Endothelial cell of umbilical vein (primary cell): ENCODE results near the gene KCNJ12. TPM values are rescaled to one million over a fixed set of nuclear protein-coding genes. Genes with fewer than 3 reads are reported as not detected.

Experiments
- BruUV-seq: library from RNA; stranded (reverse); fragments of 400-500 nt; replicated peaks from 2 replicates; lab custom pipeline; 2021; lab: Mats Ljungman, UMichigan
- CTCF ChIA-PET: fragments of 300-600, 350-600 bp; sonication (Branson Sonifier 250); formaldehyde crosslinking; loops from one replicate; lab custom pipeline; 2021; ENCODE audit warnings: antibody characterized with exemption, inconsistent platforms; lab: Charles Lee
- POLR2A ChIA-PET: fragments of 300-600, 350-600 bp; sonication (Branson Sonifier 250); formaldehyde crosslinking; loops from one replicate; lab custom pipeline; 2021; ENCODE audit warnings: antibody characterized with exemption, inconsistent platforms; lab: Charles Lee
- DNase-seq: peaks from one replicate; pipeline ENCODE4 v3.0.0-alpha.2; 2011; ENCODE audit warnings: low read depth, low spot score
- FAIRE-seq: peaks from 2 replicates; lab custom pipeline; 2011; peaks lifted over from hg19 to GRCh38; lab: Jason Lieb, UNC
- H2AFZ ChIP-seq: 2 replicates; pipeline ENCODE4 v1.6.0; 2012; ENCODE audit warnings: low read depth, low read length, control low read depth, inconsistent platforms
- H3K27ac ChIP-seq: 2 replicates; pipeline ENCODE4 v1.5.1; 2011; ENCODE audit warnings: low read depth, mild to moderate bottlenecking, control low read depth, low read length, moderate library complexity; ENCODE audit not compliant: insufficient read depth
- H3K27me3 ChIP-seq, 2 experiments: 2 replicates each; pipeline versions ENCODE4 v1.6.0 to v1.6.1; 2011; ENCODE audit warnings: low read length in 2 of 2, mixed read lengths in 1 of 2; ENCODE audit not compliant: control insufficient read depth in 2 of 2, insufficient read depth in 2 of 2
- H3K36me3 ChIP-seq, 2 experiments: 2 replicates in 1 of 2; 3 replicates in 1 of 2; pipeline ENCODE4 v1.5.1; 2011; ENCODE audit warnings: low read length in 2 of 2, mild to moderate bottlenecking in 1 of 2, moderate library complexity in 1 of 2; ENCODE audit not compliant: control insufficient read depth in 2 of 2, insufficient read depth in 2 of 2; ENCODE audit errors: extremely low read depth in 1 of 2
- H3K4me1 ChIP-seq: 3 replicates; pipeline ENCODE4 v1.5.1; 2011; ENCODE audit warnings: mild to moderate bottlenecking, low read length; ENCODE audit not compliant: control insufficient read depth, insufficient read depth; ENCODE audit errors: extremely low read depth
- H3K4me2 ChIP-seq: 2 replicates; pipeline ENCODE4 v1.6.1; 2011; ENCODE audit warnings: low read length, control low read depth, mixed read lengths; ENCODE audit not compliant: insufficient read depth
- H3K4me3 ChIP-seq, 3 experiments: fragments of 200-600 bp in 1 of 3; sonication (generic), shearing (Covaris generic) in 1 of 3; replicated peaks in 1 of 3; 2 replicates each; pipeline ENCODE4 v1.5.1; 2011 to 2016; ENCODE audit warnings: control low read depth in 3 of 3, low read length in 3 of 3, mild to moderate bottlenecking in 2 of 3, inconsistent platforms in 1 of 3, low read depth in 1 of 3, moderate library complexity in 1 of 3; ENCODE audit not compliant: insufficient read depth in 1 of 3
- H3K79me2 ChIP-seq: 2 replicates; pipeline ENCODE4 v1.6.0; 2012; ENCODE audit warnings: low read length, inconsistent platforms; ENCODE audit not compliant: control insufficient read depth, insufficient read depth
- H3K9ac ChIP-seq: replicated peaks from 2 replicates; pipeline ENCODE3; 2011; ENCODE audit warnings: low read length, control low read depth; ENCODE audit not compliant: insufficient read depth; ENCODE audit errors: extremely low read depth
- H3K9me1 ChIP-seq: replicated peaks from 3 replicates; pipeline ENCODE4 v1.6.0; 2011; ENCODE audit warnings: mild to moderate bottlenecking, low read length; ENCODE audit not compliant: control insufficient read depth, insufficient read depth; ENCODE audit errors: extremely low read depth
- H3K9me3 ChIP-seq: replicated peaks from 2 replicates; pipeline ENCODE4 v1.5.1; 2012; ENCODE audit warnings: low read length, inconsistent platforms; ENCODE audit not compliant: control insufficient read depth, insufficient read depth
- H4K20me1 ChIP-seq: replicated peaks from 2 replicates; pipeline ENCODE3; 2011; ENCODE audit warnings: mild to moderate bottlenecking, low read length; ENCODE audit not compliant: control insufficient read depth, insufficient read depth; ENCODE audit errors: extremely low read depth
- CTCF ChIP-seq, 2 donors: IDR thresholded peaks; 1 replicate in 1 of 2; 2 replicates in 1 of 2; pipeline ENCODE4 v1.5.1; 2011; ENCODE audit warnings: low read length in 2 of 2, mild to moderate bottlenecking in 2 of 2, moderate library complexity in 2 of 2, control low read depth in 1 of 2, inconsistent platforms in 1 of 2, low read depth in 1 of 2; ENCODE audit not compliant: insufficient read depth in 1 of 2; ENCODE audit errors: extremely low read depth in 1 of 2
- EZH2 ChIP-seq: IDR thresholded peaks from 2 replicates; pipeline ENCODE4 v1.6.1; 2012; ENCODE audit warnings: borderline replicate concordance, low read depth, mild to moderate bottlenecking, moderate library complexity, low read length, inconsistent platforms; ENCODE audit not compliant: severe bottlenecking
- FOS ChIP-seq: IDR thresholded peaks from 2 replicates; pipeline ENCODE4 v1.6.1; 2011; ENCODE audit warnings: mild to moderate bottlenecking, low read length, moderate library complexity, borderline replicate concordance; ENCODE audit not compliant: insufficient read depth
- JUN ChIP-seq: IDR thresholded peaks from 2 replicates; pipeline ENCODE4 v1.6.1; 2011; ENCODE audit warnings: borderline replicate concordance, low read depth; ENCODE audit not compliant: insufficient read length, insufficient read depth
- MAX ChIP-seq: IDR thresholded peaks from 2 replicates; pipeline ENCODE4 v1.6.1; 2011; ENCODE audit not compliant: insufficient read depth, insufficient read length
- MYC ChIP-seq: IDR thresholded peaks from one replicate; pipeline ENCODE4 v1.6.1; 2011; ENCODE audit warnings: mild to moderate bottlenecking, low read depth, low read length
- POLR2A ChIP-seq: IDR thresholded peaks from 2 replicates; pipeline ENCODE4 v1.6.1; 2012; ENCODE audit warnings: low read depth, mild to moderate bottlenecking, control low read depth, low read length
- POLR2AphosphoS5 ChIP-seq: IDR thresholded peaks from 2 replicates; pipeline ENCODE4 v1.6.1; 2012; ENCODE audit warnings: low read depth, mild to moderate bottlenecking, control low read depth, low read length, moderate library complexity; ENCODE audit not compliant: insufficient read depth
- dilution Hi-C: fragments of 300-500 bp; cut with MboI; formaldehyde crosslinking; loops from one replicate; pipeline ENCODE4 v1.15.0; 2019; ENCODE audit warnings: low sequenced_read_pairs; ENCODE audit not compliant: extremely low pct_ligation_motif_present
- intact Hi-C: fragments of 100-400 bp; cut with micrococcal nuclease; formaldehyde crosslinking; loops from one replicate; pipeline ENCODE4 v1.10.0; 2022
- polyA plus RNA-seq, 4 experiments: library from polyadenylated mRNA; depleted of rRNA in 3 of 4; stranded (reverse) in 3 of 4; unstranded in 1 of 4; fragments of >200 nt; gene quantifications; 2 replicates each; pipeline versions ENCODE4 v1.2.1 to v1.2.3, GENCODE V29; 2011 to 2012; ENCODE audit warnings: missing spikeins in 1 of 4
- total RNA-seq: library from RNA; stranded (reverse); gene quantifications from 2 replicates; pipeline ENCODE4 v1.2.3, GENCODE V29; 2021

Gene KCNJ12
- total and polyA plus RNA-seq, 2 donors (not counting 3 experiments of a cell fraction or from before 2014, with no cell fraction given) = 0.19 to 0.44 TPM

DNA sequence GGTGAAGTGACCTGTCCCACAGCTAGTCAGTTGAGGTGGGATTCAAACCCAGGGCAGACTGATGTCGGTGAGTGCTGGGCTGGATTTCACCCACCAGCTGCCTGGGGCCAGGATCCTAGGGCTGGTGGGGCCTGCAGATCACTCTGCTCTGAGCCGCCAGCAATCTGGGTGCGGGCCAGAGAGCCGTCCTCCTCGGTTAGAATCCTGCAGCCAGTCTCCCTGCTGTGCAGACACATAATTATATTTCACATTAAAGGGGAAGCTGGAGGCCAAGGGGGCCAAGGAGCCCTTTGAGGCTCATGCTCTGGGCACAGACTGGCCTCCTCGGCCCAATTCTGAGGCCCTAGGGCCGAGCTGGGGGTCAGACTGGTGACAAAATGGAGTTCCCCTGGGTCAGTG, 996 bp upstream of the KCNJ12 start:
- dilution Hi-C loops (no loop called here), intact Hi-C loops (loop anchor here (5.0 kb wide), 1 partner anchor 137 kb away; no protein-coding TSS in a partner anchor)
- Histone ChIP-seq H3K4me2 (no peak overlapping the region), H3K4me1 (peaks cover 6% of the 10 kb centered on the region), H3K9me3 (no peaks in the 10 kb centered on the region), H3K4me3 (no peak overlapping the region), H3K27ac (no peak overlapping the region), H3K36me3 (no peaks in the 10 kb centered on the region), H3K27me3 (peaks cover 6% of the 10 kb centered on the region in 2 experiments), H3K79me2 (no peaks in the 10 kb centered on the region), H3K9ac (no peak overlapping the region), H3K9me1 (no peaks in the 10 kb centered on the region), H4K20me1 (no peaks in the 10 kb centered on the region), H2AFZ (no peak overlapping the region)
- DNase-seq (no peak), FAIRE-seq (no peak)
- no TSS peak for BruUV-seq
- TF ChIP-seq POLR2A (no peak), CTCF (IDR thresholded peaks at IDR 0.05; ENCODE audit: extremely low read depth in 1 of 2, insufficient read depth in 1 of 2, low read depth in 1 of 2, low read length in 2 of 2) (no peak), JUN (no peak), POLR2AphosphoS5 (no peak), EZH2 (no peak), MAX (no peak), FOS (no peak), MYC (no peak)
- ChIA-PET POLR2A (no interaction called here), CTCF (interaction anchor here (1.6 kb wide), 1 partner anchor 246 kb away, joined by 4 read pairs; no protein-coding TSS in a partner anchor)
